CD4-positive, alpha-beta T cell (primary cell): ENCODE measurements around the gene TAF5L. TPM values are rescaled to one million over a fixed set of nuclear protein-coding genes. Genes with fewer than 3 reads are reported as not detected.

Source experiments
- ATAC-seq: fragments of 200-7000 bp; cut with Tn5 transposase; one replicate; pipeline ENCODE4 v1.10.0; 2022; ENCODE audit warnings: mild to moderate bottlenecking; ENCODE audit not compliant: poor library complexity
- CTCF ChIA-PET: fragments of 350-600 bp; sonication (Branson Sonifier 250); formaldehyde crosslinking; loops from one replicate; lab custom pipeline; 2021; ENCODE audit warnings: antibody characterized with exemption, inconsistent platforms; lab: Charles Lee
- POLR2A ChIA-PET: fragments of 350-600 bp; sonication (Branson Sonifier 250); formaldehyde crosslinking; loops from one replicate; lab custom pipeline; 2021; ENCODE audit warnings: antibody characterized with exemption, inconsistent platforms; lab: Charles Lee
- DNase-seq, 14 experiments: peaks; one replicate each; pipeline ENCODE4 v3.0.0-alpha.2; 2013 to 2020; ENCODE audit warnings: mixed read lengths in 2 of 14
- H3K27ac ChIP-seq, 2 donors: one replicate each; pipeline versions ENCODE4 v1.5.1 to v1.7.0; 2013; ENCODE audit warnings: low read length in 2 of 2, low read depth in 1 of 2, mild to moderate bottlenecking in 1 of 2
- H3K27me3 ChIP-seq, 2 experiments: 1 replicate in 1 of 2; 2 replicates in 1 of 2; pipeline versions ENCODE4 v1.6.1 to v1.7.0; 2013; ENCODE audit warnings: low read length in 2 of 2, control low read depth in 1 of 2, mild to moderate bottlenecking in 1 of 2, moderate library complexity in 1 of 2; ENCODE audit not compliant: insufficient read depth in 2 of 2, control insufficient read depth in 1 of 2
- H3K36me3 ChIP-seq: one replicate; pipeline ENCODE4 v1.6.1; 2013; ENCODE audit warnings: low read length, control low read depth; ENCODE audit not compliant: insufficient read depth
- H3K4me1 ChIP-seq: one replicate; pipeline ENCODE4 v1.6.1; 2013; ENCODE audit warnings: low read length, control low read depth; ENCODE audit not compliant: insufficient read depth
- H3K4me3 ChIP-seq: one replicate; pipeline ENCODE4 v1.5.1; 2013; ENCODE audit warnings: mild to moderate bottlenecking, low read length, moderate library complexity
- H3K9me3 ChIP-seq, 2 experiments: 1 replicate in 1 of 2; 2 replicates in 1 of 2; pipeline versions ENCODE4 v1.6.1 to v1.7.0; 2013; ENCODE audit warnings: low read length in 2 of 2, mild to moderate bottlenecking in 2 of 2, control low read depth in 1 of 2, moderate library complexity in 1 of 2; ENCODE audit not compliant: control insufficient read depth in 1 of 2, insufficient read depth in 1 of 2
- H3K27ac Mint-ChIP-seq: one replicate; pipeline ENCODE4 v1.8.0; 2020; ENCODE audit warnings: mixed read lengths
- H3K27me3 Mint-ChIP-seq: one replicate; pipeline ENCODE4 v1.8.0; 2021; ENCODE audit warnings: mixed read lengths
- H3K36me3 Mint-ChIP-seq: one replicate; pipeline ENCODE4 v1.8.0; 2021; ENCODE audit warnings: low read depth, mixed read lengths
- H3K4me1 Mint-ChIP-seq: one replicate; pipeline ENCODE4 v1.8.0; 2021; ENCODE audit warnings: low read depth, mixed read lengths
- H3K4me3 Mint-ChIP-seq: one replicate; pipeline ENCODE4 v1.8.0; 2020; ENCODE audit warnings: mild to moderate bottlenecking, mixed read lengths
- H3K9me3 Mint-ChIP-seq: one replicate; pipeline ENCODE4 v1.8.0; 2020; ENCODE audit warnings: mixed read lengths
- CTCF ChIP-seq: fragments of 200-600 bp; IDR thresholded peaks from one replicate; pipeline ENCODE4 v1.8.0; 2022; ENCODE audit warnings: antibody characterized with exemption, mild to moderate bottlenecking
- intact Hi-C, 2 experiments: fragments of 100-400 bp; cut with DNase I in 1 of 2; cut with micrococcal nuclease in 1 of 2; formaldehyde crosslinking; loops; one replicate each; pipeline versions ENCODE4 v1.15.1 to v1.9.0; 2023 to 2025; cut with DNase I, micrococcal nuclease
- total RNA-seq, 174 experiments: library from RNA in 2 of 174; stranded (reverse) in 2 of 174; gene quantifications; one replicate each; pipeline ENCODE4 v1.2.3 and lab custom pipeline; 2021 to 2026

The TAF5L gene
- total RNA-seq, 2 experiments from 2014 or later, result 19.5 to 21.9 TPM

- ChIA-PET POLR2A (no interaction called here), CTCF (no interaction called here)
- Histone ChIP-seq H3K36me3 (peaks cover 68% of the 10 kb centered on the region), H3K27me3 (no peaks in the 10 kb centered on the region), H3K4me1 (no peaks in the 10 kb centered on the region), H3K9me3 (no peaks in the 10 kb centered on the region), H3K4me3 (no peak overlapping the region), H3K27ac (no peak overlapping the region)
- no peaks in the 10 kb centered on the region for H3K9me3 Mint-ChIP-seq
- H3K27ac Mint-ChIP-seq, result no peak overlapping the region
- H3K27me3 Mint-ChIP-seq, result no peaks in the 10 kb centered on the region
- no peak overlapping the region for H3K4me3 Mint-ChIP-seq
- intact Hi-C loops, result no loop called here
- ATAC-seq, result no peak
- TF ChIP-seq CTCF, result no peak
- H3K36me3 Mint-ChIP-seq, result peaks cover 77% of the 10 kb centered on the region
- no peaks in the 10 kb centered on the region for H3K4me1 Mint-ChIP-seq
- no peak for DNase-seq
Measured at GRCh38 chr1:229655781-229656180, 29.9 kb upstream of the TAF5L start.

GRCh38 chr1:229653420-229653819 is 27.5 kb upstream of the TAF5L start:
- ATAC-seq (no peak), DNase-seq (no peak)
- H3K36me3 Mint-ChIP-seq, result peaks cover 84% of the 10 kb centered on the region
- H3K4me3 ChIP-seq, result no peak overlapping the region
- H3K36me3 ChIP-seq, result peaks cover 75% of the 10 kb centered on the region
- H3K9me3 ChIP-seq, result no peaks in the 10 kb centered on the region
- ChIA-PET POLR2A (no interaction called here), CTCF (no interaction called here)
- H3K9me3 Mint-ChIP-seq, result no peaks in the 10 kb centered on the region
- no peak overlapping the region for H3K27ac Mint-ChIP-seq
- H3K27ac ChIP-seq, result no peak overlapping the region
- H3K27me3 Mint-ChIP-seq, result no peaks in the 10 kb centered on the region
- H3K4me1 Mint-ChIP-seq, result no peaks in the 10 kb centered on the region
- TF ChIP-seq CTCF, result no peak
- H3K27me3 ChIP-seq, result no peaks in the 10 kb centered on the region
- no peak overlapping the region for H3K4me3 Mint-ChIP-seq
- H3K4me1 ChIP-seq, result no peaks in the 10 kb centered on the region
- intact Hi-C loops, result no loop called here

- DNase-seq (no peak), ATAC-seq (no peak)
- intact Hi-C loops, result no loop called here
- no peak overlapping the region for H3K27ac ChIP-seq
- no peaks in the 10 kb centered on the region for H3K27me3 Mint-ChIP-seq
- CTCF ChIA-PET, result no interaction called here
- no peaks in the 10 kb centered on the region for H3K27me3 ChIP-seq
- POLR2A ChIA-PET, result no interaction called here
- TF ChIP-seq CTCF, result no peak
- H3K9me3 Mint-ChIP-seq, result no peaks in the 10 kb centered on the region
- no peaks in the 10 kb centered on the region for H3K9me3 ChIP-seq
- no peak overlapping the region for H3K4me3 ChIP-seq
- H3K4me1 Mint-ChIP-seq, result no peaks in the 10 kb centered on the region
- H3K36me3 ChIP-seq, result peaks cover 80% of the 10 kb centered on the region
- no peak overlapping the region for H3K27ac Mint-ChIP-seq
- peaks cover 87% of the 10 kb centered on the region for H3K36me3 Mint-ChIP-seq
- no peaks in the 10 kb centered on the region for H3K4me1 ChIP-seq
- H3K4me3 Mint-ChIP-seq, result no peak overlapping the region
Measured at GRCh38 chr1:229651546-229651945, 25.6 kb upstream of the TAF5L start.
